ENCODE data around the gene SLC45A3.

Gene SLC45A3

GRCh38 chr1:205692423-205692822 lies 12.1 kb upstream of the SLC45A3 start:
- Histone ChIP-seq H3K4me1 (ENCODE audit: control insufficient read depth, insufficient read depth, low read length) (no peaks in the 10 kb centered on the region), H3K27ac (ENCODE audit: extremely low read depth, low read depth, low read length) (no peak overlapping the region), H3K36me3 (ENCODE audit: control insufficient read depth in 2 of 2, insufficient read depth in 1 of 2, low read length in 2 of 2) (no peaks in the 10 kb centered on the region), H3K9me3 (ENCODE audit: control insufficient read depth, insufficient read depth, low read depth, low read length) (no peaks in the 10 kb centered on the region), H3K4me3 (ENCODE audit: low read depth, low read length) (no peak overlapping the region)
- ChIA-PET CTCF (interaction anchor here (1.0 to 2.5 kb wide), 3 partner anchors 19 to 168 kb away, joined by 3 to 14 read pairs (median 4); no protein-coding TSS in a partner anchor), POLR2A (no interaction called here)
- TF ChIP-seq ZSCAN18 (tag by site-specific recombination; IDR thresholded peaks at IDR 0.05) = no peak
- TF ChIP-seq OSR2 (tag by site-specific recombination; IDR thresholded peaks at IDR 0.05) = no peak

- POLR2A ChIA-PET = no interaction called here
Observed at GRCh38 chr1:205690122-205690756, 9.9 kb upstream of the SLC45A3 start.

GRCh38 chr1:205689479-205689878 lies 9.2 kb upstream of the SLC45A3 start:
- ChIA-PET CTCF (interaction anchor here (0.9 to 2.6 kb wide), 4 partner anchors 16 to 46 kb away, joined by 3 to 18 read pairs (median 6); no protein-coding TSS in a partner anchor), POLR2A (no interaction called here)
- Histone ChIP-seq H3K4me1 (ENCODE audit: control insufficient read depth, insufficient read depth, low read length) (no peaks in the 10 kb centered on the region), H3K36me3 (ENCODE audit: control insufficient read depth in 2 of 2, insufficient read depth in 1 of 2, low read length in 2 of 2) (no peaks in the 10 kb centered on the region), H3K4me3 (ENCODE audit: low read depth, low read length) (no peak overlapping the region), H3K27ac (ENCODE audit: extremely low read depth, low read depth, low read length) (no peak overlapping the region), H3K9me3 (ENCODE audit: control insufficient read depth, insufficient read depth, low read depth, low read length) (no peaks in the 10 kb centered on the region)
- TF ChIP-seq ZNF24 (tag by site-specific recombination; IDR thresholded peaks at IDR 0.05) (no peak), ZNF624 (tag by site-specific recombination; IDR thresholded peaks at IDR 0.05) (no peak), ZNF280D (tag by site-specific recombination; IDR thresholded peaks at IDR 0.05) (no peak), ZNF623 (tag by site-specific recombination; IDR thresholded peaks at IDR 0.05) (no peak), ZNF394 (tag by site-specific recombination; IDR thresholded peaks at IDR 0.05; ENCODE audit: borderline replicate concordance) (no peak), ZNF600 (tag by site-specific recombination; IDR thresholded peaks at IDR 0.05) (0 out of 2 replicates have a peak, but pooled peaks have one; percentile 24), MYNN (tag by site-specific recombination; IDR thresholded peaks at IDR 0.05; ENCODE audit: borderline replicate concordance) (no peak)

More at GRCh38 chr1:205690122-205690756, 9.9 kb upstream of the SLC45A3 start:
- Histone ChIP-seq H3K4me1 (ENCODE audit: control insufficient read depth, insufficient read depth, low read length) (no peaks in the 10 kb centered on the region), H3K9me3 (ENCODE audit: control insufficient read depth, insufficient read depth, low read depth, low read length) (no peaks in the 10 kb centered on the region), H3K4me3 (ENCODE audit: low read depth, low read length) (no peak overlapping the region), H3K36me3 (ENCODE audit: control insufficient read depth in 2 of 2, insufficient read depth in 1 of 2, low read length in 2 of 2) (no peaks in the 10 kb centered on the region), H3K27ac (ENCODE audit: extremely low read depth, low read depth, low read length) (no peak overlapping the region)
- CTCF ChIA-PET = interaction anchor here (1.0 to 2.6 kb wide), 3 partner anchors 15 to 201 kb away, joined by 3 to 18 read pairs (median 10); no protein-coding TSS in a partner anchor
- TF ChIP-seq ZNF830 (tag by site-specific recombination; IDR thresholded peaks at IDR 0.05; ENCODE audit: low read depth) (no peak), ZNF623 (tag by site-specific recombination; IDR thresholded peaks at IDR 0.05) (no peak), ELK4 (IDR thresholded peaks at IDR 0.05; ENCODE audit: borderline replicate concordance, low read depth, low read length) (no peak), SP7 (tag by site-specific recombination; IDR thresholded peaks at IDR 0.05) (peak; percentile 39; the same call in 1 of the 2 replicates)
